ENCODE results near the gene ZNF3.

DNA sequence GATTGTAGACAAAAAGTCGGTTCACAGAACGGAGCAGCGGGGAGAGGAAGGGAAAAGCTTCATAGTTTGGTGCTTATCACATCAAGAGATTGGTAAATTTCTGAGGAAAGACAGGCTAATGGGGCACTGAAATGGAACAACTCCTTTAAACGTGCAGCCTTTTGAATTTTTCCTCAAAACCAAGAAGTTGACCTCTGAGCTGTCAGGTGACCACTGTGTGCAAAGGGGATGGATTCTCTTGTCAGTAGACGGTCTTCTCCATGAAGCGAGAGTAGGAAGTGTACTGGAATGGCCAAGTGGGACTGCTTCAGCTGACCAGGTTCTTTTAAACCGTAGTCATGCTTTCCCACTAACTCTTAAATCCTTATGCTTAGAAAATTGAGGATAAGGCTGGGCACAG lies 43.2 kb downstream of the ZNF3 start:
- TF ChIP-seq POLR2AphosphoS5 (IDR thresholded peaks at IDR 0.05; ENCODE audit: borderline replicate concordance, low read depth, low read length) (no peak), EZH2 (IDR thresholded peaks at IDR 0.05) (no peak)
